Thoracic aorta (tissue), 2 donors: ENCODE data around the gene JADE3. TPM values are rescaled to one million over a fixed set of nuclear protein-coding genes. Genes with fewer than 3 reads are reported as not detected.

ENCODE experiments used
- ATAC-seq: fragments of 150-250 bp; one replicate; pipeline ENCODE4 v1.8.0; 2017; ENCODE audit warnings: low read depth; ENCODE audit not compliant: insufficient number of reproducible peaks, low FRiP score
- DNase-seq: peaks from one replicate; pipeline ENCODE4 v3.0.0-alpha.2; 2020; ENCODE audit warnings: low spot score
- H3K27ac ChIP-seq, 2 donors: fragments of 200-600 bp; sonication (generic); 1 replicate in 1 of 2; 2 replicates in 1 of 2; pipeline ENCODE4 v1.5.1; 2016; ENCODE audit warnings: mild to moderate bottlenecking in 2 of 2, moderate library complexity in 2 of 2
- H3K27me3 ChIP-seq: fragments of 200-600 bp; sonication (generic); replicated peaks from 2 replicates; pipeline ENCODE4 v1.6.0; 2016; ENCODE audit warnings: mild to moderate bottlenecking; ENCODE audit not compliant: insufficient read depth
- H3K36me3 ChIP-seq: fragments of 200-600 bp; sonication (generic); one replicate; pipeline ENCODE4 v1.5.1; 2016
- H3K4me1 ChIP-seq, 2 donors: fragments of 200-600 bp; sonication (generic); 1 replicate in 1 of 2; 2 replicates in 1 of 2; pipeline versions ENCODE4 v1.5.1 to v1.6.0; 2016; ENCODE audit warnings: low read depth in 2 of 2, mild to moderate bottlenecking in 1 of 2; ENCODE audit not compliant: control insufficient read depth in 1 of 2
- H3K4me3 ChIP-seq: fragments of 200-600 bp; sonication (generic); 2 replicates; pipeline ENCODE4 v1.5.1; 2016; ENCODE audit warnings: mild to moderate bottlenecking
- H3K9me3 ChIP-seq: fragments of 200-600 bp; sonication (generic); 2 replicates; pipeline ENCODE4 v1.5.1; 2016
- CTCF ChIP-seq: fragments of 200-600 bp; sonication (generic); IDR thresholded peaks from one replicate; pipeline ENCODE4 v1.5.1; 2019; ENCODE audit warnings: antibody characterized with exemption
- total RNA-seq, 2 donors: library from RNA; depleted of rRNA; stranded (reverse); fragments of >200 nt; gene quantifications; one replicate each; pipeline versions ENCODE4 v1.1.0 to v1.2.3, GENCODE V29; 2016

Gene JADE3
- 1 to 10 TPM; 3.7 to 5.2 TPM for total RNA-seq

GRCh38 chrX:46912098-46912602 is at the start of gene JADE3:
JADE3 (plus strand) TSS chrX:46912421; CDS start chrX:46984895, 72,474 bp downstream.
- H3K36me3 ChIP-seq: no peaks in the 10 kb centered on the region
- no peaks in the 10 kb centered on the region for H3K9me3 ChIP-seq
- DNase-seq (peak; percentile 11), ATAC-seq (peak; percentile 76)
- H3K4me1 ChIP-seq: no peaks in the 10 kb centered on the region
- peak within 1 kb of the TSS; percentile 79 for H3K4me3 ChIP-seq
- H3K27ac ChIP-seq: peak within 1 kb of the TSS; percentile 37 to 50
- no peaks in the 10 kb centered on the region for H3K27me3 ChIP-seq
- TF ChIP-seq CTCF: no peak

- Histone ChIP-seq H3K4me3 (no peak overlapping the region), H3K27me3 (no peaks in the 10 kb centered on the region), H3K36me3 (no peaks in the 10 kb centered on the region), H3K9me3 (no peaks in the 10 kb centered on the region), H3K4me1 (no peaks in the 10 kb centered on the region), H3K27ac (no peak overlapping the region)
- no peak for ATAC-seq
- DNase-seq: no peak
- TF ChIP-seq CTCF: no peak
Measured at GRCh38 chrX:46863072-46863471, 49.1 kb upstream of the JADE3 start.

- no peaks in the 10 kb centered on the region for H3K4me1 ChIP-seq
- H3K4me3 ChIP-seq: no peak overlapping the region
- no peaks in the 10 kb centered on the region for H3K27me3 ChIP-seq
- no peaks in the 10 kb centered on the region for H3K36me3 ChIP-seq
- H3K27ac ChIP-seq: peak overlapping the region in 1 of 2 donors; percentile 61
- TF ChIP-seq CTCF: no peak
- H3K9me3 ChIP-seq: no peaks in the 10 kb centered on the region
- ATAC-seq: no peak
- no peak for DNase-seq
Measured at GRCh38 chrX:46864606-46865005, 47.6 kb upstream of the JADE3 start.

- peak overlapping the region in 1 of 2 donors; percentile 61 for H3K27ac ChIP-seq
- H3K36me3 ChIP-seq: no peaks in the 10 kb centered on the region
- no peak for DNase-seq
- no peak overlapping the region for H3K4me3 ChIP-seq
- H3K9me3 ChIP-seq: no peaks in the 10 kb centered on the region
- no peaks in the 10 kb centered on the region for H3K27me3 ChIP-seq
- no peak for ATAC-seq
- no peaks in the 10 kb centered on the region for H3K4me1 ChIP-seq
- TF ChIP-seq CTCF: no peak
Measured at GRCh38 chrX:46865281-46865680, 46.9 kb upstream of the JADE3 start.

GRCh38 chrX:46866726-46867125 is 45.5 kb upstream of the JADE3 start:
- no peak overlapping the region for H3K27ac ChIP-seq
- DNase-seq: no peak
- H3K4me1 ChIP-seq: no peaks in the 10 kb centered on the region
- no peaks in the 10 kb centered on the region for H3K27me3 ChIP-seq
- TF ChIP-seq CTCF: no peak
- no peak for ATAC-seq
- H3K4me3 ChIP-seq: no peak overlapping the region
- H3K9me3 ChIP-seq: no peaks in the 10 kb centered on the region
- H3K36me3 ChIP-seq: no peaks in the 10 kb centered on the region
